AG09309 (cell line): ENCODE measurements around the gene LYRM4.

Experiments
- DNase-seq: peaks from one replicate; pipeline ENCODE4 v3.0.0-alpha.2; 2010; ENCODE audit warnings: low read depth
- H3K4me3 ChIP-seq: 2 replicates; pipeline ENCODE4 v1.5.1; 2011; ENCODE audit warnings: mild to moderate bottlenecking, low read depth, low read length, moderate library complexity; ENCODE audit not compliant: control insufficient read depth
- CTCF ChIP-seq: IDR thresholded peaks from 2 replicates; pipeline ENCODE4 v1.5.1; 2011; ENCODE audit warnings: mild to moderate bottlenecking, low read depth, low read length, inconsistent platforms; ENCODE audit not compliant: insufficient read depth, control insufficient read depth; ENCODE audit errors: missing control alignments

Gene LYRM4

DNA sequence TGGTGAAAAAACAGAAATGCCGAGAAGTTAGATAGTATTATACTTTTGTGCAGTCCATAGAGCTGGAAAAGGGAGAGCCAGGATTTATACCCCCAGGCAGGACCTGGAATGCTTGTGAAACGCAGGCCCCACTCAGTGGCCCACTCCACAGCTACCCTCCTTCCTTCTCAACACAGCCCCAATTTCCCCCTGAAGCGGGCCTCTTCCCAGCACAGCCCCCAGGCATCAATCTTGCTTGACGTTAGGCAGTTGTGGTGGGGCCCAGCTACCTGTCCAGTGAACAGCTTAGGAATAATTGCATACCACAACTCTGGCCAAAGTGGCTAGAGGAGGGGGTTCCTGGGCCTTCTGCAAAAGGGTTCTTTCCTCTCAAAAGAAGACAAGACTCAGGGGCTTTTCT lies 114.4 kb downstream of the LYRM4 start:
- no peak for TF ChIP-seq CTCF
- H3K4me3 ChIP-seq = no peak overlapping the region
- DNase-seq = no peak

DNA sequence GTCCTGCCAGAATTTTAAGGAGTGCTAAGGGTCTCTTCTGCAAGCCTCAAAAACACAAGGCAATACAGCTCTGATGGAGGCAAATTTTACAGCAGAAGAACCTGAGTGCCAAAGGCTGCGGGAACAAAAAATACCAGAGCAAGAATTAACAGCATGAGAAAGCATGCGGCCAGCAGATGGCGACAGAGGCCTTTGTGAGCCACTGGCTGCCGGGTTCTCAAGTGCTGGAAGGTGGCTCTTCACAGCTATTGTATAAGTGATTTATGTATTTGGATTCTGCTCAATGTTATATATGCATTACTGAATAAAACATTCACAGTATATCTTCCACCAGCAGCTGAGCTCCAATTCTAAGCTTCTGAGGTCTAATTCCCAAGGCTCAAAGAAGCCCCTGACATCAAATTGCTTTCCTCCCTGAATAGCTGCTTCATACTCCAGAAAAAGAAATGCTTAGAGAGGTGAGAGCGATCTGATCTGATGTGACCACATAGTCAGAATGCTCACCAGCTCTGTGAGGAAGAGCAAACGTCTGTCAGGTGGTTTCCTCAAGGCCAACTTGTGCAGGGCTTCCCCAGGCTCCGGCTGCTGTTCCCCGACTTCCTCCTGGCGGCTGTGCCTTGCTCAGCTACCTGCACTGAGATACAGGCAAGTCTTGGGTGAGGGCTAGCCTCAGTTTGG lies 117.0 kb downstream of the LYRM4 start:
- TF ChIP-seq CTCF = peak; percentile 90
- DNase-seq = no peak

DNA sequence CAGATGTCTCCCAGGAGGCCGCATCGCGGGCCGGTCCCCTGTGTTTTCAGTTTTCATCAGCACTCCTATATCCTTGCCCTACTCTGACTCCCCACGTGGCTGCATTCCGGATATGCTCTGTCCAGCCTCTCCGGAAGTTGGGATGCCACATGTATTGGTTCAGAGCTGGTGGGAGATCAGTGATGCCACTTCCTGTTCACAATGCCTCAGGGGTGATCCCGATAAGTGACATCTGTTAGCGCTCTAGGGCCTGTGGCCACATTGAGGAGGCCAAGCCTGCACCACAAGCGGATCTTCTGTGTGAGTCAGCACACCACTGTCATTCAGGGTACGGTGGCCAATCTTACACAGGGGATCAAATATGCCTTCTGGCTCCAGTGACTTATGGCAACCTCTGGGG lies 117.8 kb downstream of the LYRM4 start:
- no peak for TF ChIP-seq CTCF
- no peak for DNase-seq

More for the DNA sequence above, 117.0 kb downstream of the LYRM4 start:
- no peak overlapping the region for H3K4me3 ChIP-seq

GRCh38 chr6:5142131-5142530 lies 118.6 kb downstream of the LYRM4 start:
- TF ChIP-seq CTCF = no peak
- no peak overlapping the region for H3K4me3 ChIP-seq
- no peak for DNase-seq

More for the DNA sequence above, 117.8 kb downstream of the LYRM4 start:
- no peak overlapping the region for H3K4me3 ChIP-seq

DNA sequence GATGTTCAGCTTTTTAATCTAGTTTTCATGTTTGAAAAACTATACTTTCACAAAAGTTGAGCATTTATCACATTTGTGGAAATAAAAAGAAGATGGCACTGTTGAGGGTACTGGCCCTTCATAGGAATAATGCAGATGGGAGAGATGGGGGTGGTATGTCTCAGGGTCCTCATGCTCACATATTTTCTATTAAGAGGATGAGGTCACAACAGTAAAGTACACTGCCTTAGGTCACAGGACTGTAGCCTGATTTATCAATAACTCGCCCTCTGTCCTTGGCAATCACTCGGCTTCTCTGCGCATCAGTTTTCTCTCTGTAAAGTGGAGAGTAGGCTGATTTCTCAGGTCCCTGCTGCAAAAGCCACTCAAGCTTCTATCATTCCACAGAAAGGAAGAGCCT lies 119.7 kb downstream of the LYRM4 start:
- H3K4me3 ChIP-seq = no peak overlapping the region
- no peak for DNase-seq
- TF ChIP-seq CTCF = no peak

- no peak for DNase-seq
- no peak for TF ChIP-seq CTCF
- no peak overlapping the region for H3K4me3 ChIP-seq
These were observed 120.7 kb downstream of the LYRM4 start for GRCh38 chr6:5139828-5140771.
